Mesendoderm (in vitro differentiated cells): Measurements from ENCODE around the gene BRAF.
"Not testable (repeated sequence)": the region's sequence is repeated elsewhere in the genome, so short reads cannot be mapped to it uniquely, and the experiment has no call there.

Source experiments
- DNase-seq: peaks from one replicate; pipeline ENCODE4 v3.0.0; 2013
- H2AK5ac ChIP-seq: 2 replicates; pipeline ENCODE4 v1.6.1; 2013; ENCODE audit warnings: low read length, inconsistent platforms
- H2BK120ac ChIP-seq: 2 replicates; pipeline ENCODE4 v1.6.1; 2013; ENCODE audit warnings: low read depth, mild to moderate bottlenecking, low read length, moderate library complexity, mixed read lengths
- H2BK15ac ChIP-seq: replicated peaks from 2 replicates; pipeline ENCODE4 v1.6.1; 2013; ENCODE audit warnings: low read depth, mild to moderate bottlenecking, moderate library complexity
- H2BK5ac ChIP-seq: 2 replicates; pipeline ENCODE4 v1.6.1; 2013; ENCODE audit warnings: low read length, inconsistent platforms
- H3K18ac ChIP-seq: 2 replicates; pipeline ENCODE4 v1.6.1; 2013; ENCODE audit warnings: mild to moderate bottlenecking, low read length, mixed read lengths
- H3K23ac ChIP-seq: one replicate; pipeline ENCODE4 v1.6.1; 2013; ENCODE audit warnings: low read length
- H3K27ac ChIP-seq: 2 replicates; pipeline ENCODE4 v1.5.1; 2013; ENCODE audit warnings: low read depth, mild to moderate bottlenecking, inconsistent platforms, low read length, moderate library complexity
- H3K27me3 ChIP-seq: 2 replicates; pipeline ENCODE4 v1.6.1; 2013; ENCODE audit warnings: low read length, control low read depth, mild to moderate bottlenecking, inconsistent platforms; ENCODE audit not compliant: insufficient read depth, poor library complexity
- H3K36me3 ChIP-seq: 2 replicates; pipeline ENCODE4 v1.6.1; 2013; ENCODE audit warnings: low read length, inconsistent platforms; ENCODE audit not compliant: control insufficient read depth, insufficient read depth
- H3K4ac ChIP-seq: one replicate; pipeline ENCODE4 v1.6.1; 2013; ENCODE audit warnings: low read depth, mild to moderate bottlenecking, low read length, moderate library complexity
- H3K4me1 ChIP-seq: 2 replicates; pipeline ENCODE4 v1.6.1; 2013; ENCODE audit warnings: low read depth, low read length, inconsistent platforms; ENCODE audit not compliant: control insufficient read depth
- H3K4me2 ChIP-seq: 2 replicates; pipeline ENCODE4 v1.6.1; 2013; ENCODE audit warnings: low read length
- H3K4me3 ChIP-seq: 2 replicates; pipeline ENCODE4 v1.5.1; 2013; ENCODE audit warnings: mild to moderate bottlenecking, low read length
- H3K56ac ChIP-seq: one replicate; pipeline ENCODE4 v1.6.1; 2013; ENCODE audit warnings: low read length
- H3K79me1 ChIP-seq: 2 replicates; pipeline ENCODE4 v1.6.1; 2013; ENCODE audit warnings: low read length, inconsistent platforms
- H3K79me2 ChIP-seq: 2 replicates; pipeline ENCODE4 v1.6.1; 2013; ENCODE audit warnings: mild to moderate bottlenecking, low read length; ENCODE audit not compliant: control insufficient read depth, insufficient read depth
- H3K9ac ChIP-seq: 2 replicates; pipeline ENCODE4 v1.6.1; 2013; ENCODE audit warnings: low read length, inconsistent platforms
- H4K5ac ChIP-seq: one replicate; pipeline ENCODE4 v1.6.1; 2013; ENCODE audit warnings: low read length
- H4K8ac ChIP-seq: one replicate; pipeline ENCODE4 v1.6.1; 2013; ENCODE audit warnings: low read depth, mild to moderate bottlenecking, control low read depth, low read length, moderate library complexity
- WGBS: extraction: QIAGEN DNeasy Blood & Tissue Kit; methylation state at CpG from one replicate; pipeline ENCODE4 v1.1.7; 2013; ENCODE audit warnings: low lambda C conversion rate, missing lambda C conversion rate; ENCODE audit not compliant: insufficient coverage; ENCODE audit errors: extremely low coverage; 5-methylcytosine and 5-hydroxymethylcytosine counted together

Gene BRAF

GRCh38 chr7:140714331-140715040, 210.2 kb downstream of the BRAF start:
- H3K36me3 ChIP-seq, result no peaks in the 10 kb centered on the region
- H3K4me1 ChIP-seq, result no peaks in the 10 kb centered on the region
- no peak overlapping the region for H2BK15ac ChIP-seq
- H3K23ac ChIP-seq, result no peak overlapping the region
- H3K4me2 ChIP-seq, result no peak overlapping the region
- no peak overlapping the region for H2AK5ac ChIP-seq
- H3K56ac ChIP-seq, result no peak overlapping the region
- H3K27ac ChIP-seq, result no peak overlapping the region
- H4K5ac ChIP-seq, result no peak overlapping the region
- no peaks in the 10 kb centered on the region for H3K27me3 ChIP-seq
- no peak for DNase-seq
- H2BK120ac ChIP-seq, result no peak overlapping the region
- no peak overlapping the region for H2BK5ac ChIP-seq
- H4K8ac ChIP-seq, result no peak overlapping the region
- WGBS, result no CpG with 5 or more reads among the region's 10 CpGs
- no peaks in the 10 kb centered on the region for H3K79me1 ChIP-seq
- no peak overlapping the region for H3K4me3 ChIP-seq
- no peaks in the 10 kb centered on the region for H3K79me2 ChIP-seq
- H3K18ac ChIP-seq, result no peak overlapping the region
- H3K4ac ChIP-seq, result no peak overlapping the region
- H3K9ac ChIP-seq, result no peak overlapping the region

GRCh38 chr7:140712392-140712791, 212.3 kb downstream of the BRAF start:
- not testable (repeated sequence) for H2BK15ac ChIP-seq, H3K18ac ChIP-seq, H3K4me3 ChIP-seq, H3K79me2 ChIP-seq, H3K4me2 ChIP-seq, H4K8ac ChIP-seq, H3K36me3 ChIP-seq, H3K4ac ChIP-seq, H3K27me3 ChIP-seq, H3K27ac ChIP-seq, H3K23ac ChIP-seq, H3K79me1 ChIP-seq, H2BK5ac ChIP-seq, H4K5ac ChIP-seq, H3K56ac ChIP-seq, H2AK5ac ChIP-seq, DNase-seq, H3K4me1 ChIP-seq, H3K9ac ChIP-seq, H2BK120ac ChIP-seq

- H2AK5ac ChIP-seq, H3K9ac ChIP-seq, H3K56ac ChIP-seq, H3K4me2 ChIP-seq, H2BK120ac ChIP-seq, H3K4me1 ChIP-seq, H4K5ac ChIP-seq, H3K36me3 ChIP-seq, H3K23ac ChIP-seq, H3K27me3 ChIP-seq, H3K79me2 ChIP-seq, H2BK5ac ChIP-seq, H3K79me1 ChIP-seq, H3K18ac ChIP-seq, H4K8ac ChIP-seq, H3K4me3 ChIP-seq, H2BK15ac ChIP-seq, H3K27ac ChIP-seq, DNase-seq, H3K4ac ChIP-seq: not testable (repeated sequence)
- WGBS, result no CpG with 5 or more reads among the region's 4 CpGs
These were observed 216.0 kb downstream of the BRAF start for GRCh38 chr7:140708764-140709163.

GRCh38 chr7:140707132-140707531, 217.6 kb downstream of the BRAF start:
- peaks cover 2% of the 10 kb centered on the region for H3K36me3 ChIP-seq
- no peaks in the 10 kb centered on the region for H3K27me3 ChIP-seq
- H3K23ac ChIP-seq, result no peak overlapping the region
- no peak overlapping the region for H3K4me2 ChIP-seq
- H2BK15ac ChIP-seq, result no peak overlapping the region
- H3K9ac ChIP-seq, result no peak overlapping the region
- H3K4ac ChIP-seq, result no peak overlapping the region
- no peaks in the 10 kb centered on the region for H3K4me1 ChIP-seq
- no peak overlapping the region for H2BK5ac ChIP-seq
- H2AK5ac ChIP-seq, result no peak overlapping the region
- no peak overlapping the region for H3K18ac ChIP-seq
- H3K79me1 ChIP-seq, result peaks cover 4% of the 10 kb centered on the region
- H3K4me3 ChIP-seq, result no peak overlapping the region
- no peak overlapping the region for H2BK120ac ChIP-seq
- no peak overlapping the region for H4K5ac ChIP-seq
- no peak overlapping the region for H3K27ac ChIP-seq
- WGBS, result no CpG with 5 or more reads among the region's 5 CpGs
- no peak overlapping the region for H3K56ac ChIP-seq
- no peak overlapping the region for H4K8ac ChIP-seq
- no peak for DNase-seq
- H3K79me2 ChIP-seq, result no peaks in the 10 kb centered on the region

GRCh38 chr7:140704205-140704604, 220.5 kb downstream of the BRAF start:
- Histone ChIP-seq H3K27ac (no peak overlapping the region), H2AK5ac (no peak overlapping the region), H2BK15ac (no peak overlapping the region), H3K36me3 (peaks cover 2% of the 10 kb centered on the region), H3K4me1 (no peaks in the 10 kb centered on the region), H4K5ac (no peak overlapping the region), H3K4ac (no peak overlapping the region), H3K79me1 (peaks cover 5% of the 10 kb centered on the region), H3K27me3 (no peaks in the 10 kb centered on the region), H4K8ac (no peak overlapping the region), H3K23ac (no peak overlapping the region), H3K18ac (no peak overlapping the region), H3K4me3 (no peak overlapping the region), H2BK5ac (no peak overlapping the region), H3K79me2 (peaks cover 9% of the 10 kb centered on the region), H3K9ac (no peak overlapping the region), H3K4me2 (no peak overlapping the region), H2BK120ac (no peak overlapping the region), H3K56ac (no peak overlapping the region)
- WGBS, result no CpG with 5 or more reads among the region's 2 CpGs
- DNase-seq, result no peak

GRCh38 chr7:140702774-140703173, 222.0 kb downstream of the BRAF start:
- H3K4me2 ChIP-seq, result no peak overlapping the region
- no peak overlapping the region for H2BK120ac ChIP-seq
- H2BK15ac ChIP-seq, result no peak overlapping the region
- no peak overlapping the region for H3K18ac ChIP-seq
- no peak overlapping the region for H3K4ac ChIP-seq
- H3K36me3 ChIP-seq, result peaks cover 2% of the 10 kb centered on the region
- no peak overlapping the region for H2BK5ac ChIP-seq
- H3K9ac ChIP-seq, result no peak overlapping the region
- H3K27me3 ChIP-seq, result no peaks in the 10 kb centered on the region
- no CpG with 5 or more reads among the region's 10 CpGs for WGBS
- peaks cover 18% of the 10 kb centered on the region for H3K79me2 ChIP-seq
- H3K4me3 ChIP-seq, result no peak overlapping the region
- DNase-seq, result peak; percentile 16
- no peak overlapping the region for H3K27ac ChIP-seq
- H4K8ac ChIP-seq, result no peak overlapping the region
- H3K4me1 ChIP-seq, result no peaks in the 10 kb centered on the region
- no peak overlapping the region for H3K23ac ChIP-seq
- no peak overlapping the region for H3K56ac ChIP-seq
- H2AK5ac ChIP-seq, result no peak overlapping the region
- H4K5ac ChIP-seq, result no peak overlapping the region
- H3K79me1 ChIP-seq, result peaks cover 11% of the 10 kb centered on the region
